Measurements from ENCODE around the gene PRDM16. TPM values are rescaled to one million over a fixed set of nuclear protein-coding genes. Genes with fewer than 3 reads are reported as not detected.

PRDM16 gene
- total and polyA plus RNA-seq, 2 donors (not counting 1 experiment from before 2014, with no cell fraction given), result 0.03 to 0.12 TPM

GRCh38 chr1:3166206-3166918, 97.4 kb downstream of the PRDM16 start:
- Histone ChIP-seq H3K36me3 (replicated peaks in 1 of 2; ENCODE audit: control extremely low read depth in 1 of 2, control insufficient read depth in 1 of 2, extremely low read depth in 1 of 2, insufficient read depth in 2 of 2, low read length in 1 of 2) (no peaks in the 10 kb centered on the region), H3K9me3 (ENCODE audit: control extremely low read depth in 1 of 3, control insufficient read depth in 2 of 3, insufficient read depth in 1 of 3, low read length in 2 of 3) (no peaks in the 10 kb centered on the region), H3K79me2 (ENCODE audit: control insufficient read depth, insufficient read depth, low read length) (no peaks in the 10 kb centered on the region), H3K9ac (ENCODE audit: low read length) (no peak overlapping the region), H3K27me3 (replicated peaks in 1 of 4; ENCODE audit: control extremely low read depth in 1 of 4, control insufficient read depth in 3 of 4, insufficient read depth in 4 of 4, low read length in 3 of 4) (peaks cover 0 to 3% (median 0%) of the 10 kb centered on the region in 4 experiments), H3K27ac (ENCODE audit: low read length in 2 of 2) (no peak overlapping the region), H3K4me3 (ENCODE audit: control extremely low read depth in 1 of 5, extremely low read depth in 1 of 5, insufficient read depth in 1 of 5, low read depth in 2 of 5, low read length in 4 of 5) (no peak overlapping the region), H2AFZ (ENCODE audit: insufficient read depth, low read depth, low read length, poor library complexity, severe bottlenecking) (no peak overlapping the region), H4K20me1 (ENCODE audit: control insufficient read depth, insufficient read depth, low read length, poor library complexity, severe bottlenecking) (no peaks in the 10 kb centered on the region), H3K4me2 (replicated peaks; ENCODE audit: low read depth, low read length, poor library complexity, severe bottlenecking) (no peak overlapping the region), H3K4me1 (ENCODE audit: control insufficient read depth in 2 of 2, insufficient read depth in 2 of 2, low read length in 2 of 2) (peaks cover 7 to 12% of the 10 kb centered on the region in 2 donors)
- CTCF ChIA-PET, result no interaction called here
- intact Hi-C loops (cut with micrococcal nuclease), result no loop called here
- Mint-ChIP-seq H3K4me1 (peaks cover 4% of the 10 kb centered on the region), H3K27me3 (peaks cover 12% of the 10 kb centered on the region), H3K9me3 (ENCODE audit: insufficient read depth) (no peaks in the 10 kb centered on the region), H3K4me3 (no peak overlapping the region), H3K27ac (no peak overlapping the region)
- POLR2A ChIA-PET, result no interaction called here
- TF ChIP-seq CTCF (IDR thresholded peaks at IDR 0.05), result no peak
- no peak for TF ChIP-seq EZH2 (IDR thresholded peaks at IDR 0.05; ENCODE audit: borderline replicate concordance, insufficient read depth, low read depth, low read length, poor library complexity, severe bottlenecking)
- DNase-seq (no peak), ATAC-seq (ENCODE audit: low read depth) (no peak)
- WGBS (ENCODE audit: insufficient coverage), result 98% methylated on average over 29 of the region's 32 CpGs

GRCh38 chr1:3167255-3167654, 98.3 kb downstream of the PRDM16 start:
- WGBS (ENCODE audit: insufficient coverage), result 97% methylated on average over 13 of the region's 14 CpGs
- no peak overlapping the region for H3K4me3 Mint-ChIP-seq
- intact Hi-C loops (cut with micrococcal nuclease), result no loop called here

More at GRCh38 chr1:3167255-3167654, 98.3 kb downstream of the PRDM16 start:
- H4K20me1 ChIP-seq (ENCODE audit: control insufficient read depth, insufficient read depth, low read length, poor library complexity, severe bottlenecking), result no peaks in the 10 kb centered on the region
- peaks cover 4% of the 10 kb centered on the region for H3K4me1 Mint-ChIP-seq
- no peak overlapping the region for H3K4me3 ChIP-seq (ENCODE audit: control extremely low read depth in 1 of 5, extremely low read depth in 1 of 5, insufficient read depth in 1 of 5, low read depth in 2 of 5, low read length in 4 of 5)
- DNase-seq (no peak), ATAC-seq (ENCODE audit: low read depth) (no peak)
- H3K9ac ChIP-seq (ENCODE audit: low read length), result no peak overlapping the region
- H3K4me2 ChIP-seq (replicated peaks; ENCODE audit: low read depth, low read length, poor library complexity, severe bottlenecking), result no peak overlapping the region
- no peaks in the 10 kb centered on the region for H3K36me3 ChIP-seq (replicated peaks in 1 of 2; ENCODE audit: control extremely low read depth in 1 of 2, control insufficient read depth in 1 of 2, extremely low read depth in 1 of 2, insufficient read depth in 2 of 2, low read length in 1 of 2)
- no peaks in the 10 kb centered on the region for H3K9me3 ChIP-seq (ENCODE audit: control extremely low read depth in 1 of 3, control insufficient read depth in 2 of 3, insufficient read depth in 1 of 3, low read length in 2 of 3)
- peaks cover 0 to 8% (median 0%) of the 10 kb centered on the region in 4 experiments for H3K27me3 ChIP-seq (replicated peaks in 1 of 4; ENCODE audit: control extremely low read depth in 1 of 4, control insufficient read depth in 3 of 4, insufficient read depth in 4 of 4, low read length in 3 of 4)
- no peak for TF ChIP-seq CTCF (IDR thresholded peaks at IDR 0.05)
- no peak for TF ChIP-seq EZH2 (IDR thresholded peaks at IDR 0.05; ENCODE audit: borderline replicate concordance, insufficient read depth, low read depth, low read length, poor library complexity, severe bottlenecking)
- no peaks in the 10 kb centered on the region for H3K9me3 Mint-ChIP-seq (ENCODE audit: insufficient read depth)
- peaks cover 12% of the 10 kb centered on the region for H3K27me3 Mint-ChIP-seq
- ChIA-PET POLR2A (no interaction called here), CTCF (no interaction called here)
- H3K79me2 ChIP-seq (ENCODE audit: control insufficient read depth, insufficient read depth, low read length), result no peaks in the 10 kb centered on the region
- no peak overlapping the region for H3K27ac Mint-ChIP-seq
- H2AFZ ChIP-seq (ENCODE audit: insufficient read depth, low read depth, low read length, poor library complexity, severe bottlenecking), result no peak overlapping the region
- no peak overlapping the region for H3K27ac ChIP-seq (ENCODE audit: low read length in 2 of 2)
- H3K4me1 ChIP-seq (ENCODE audit: control insufficient read depth in 2 of 2, insufficient read depth in 2 of 2, low read length in 2 of 2), result peaks cover 7 to 14% of the 10 kb centered on the region in 2 donors
